ENCODE measurements around the gene NAA60.

DNA sequence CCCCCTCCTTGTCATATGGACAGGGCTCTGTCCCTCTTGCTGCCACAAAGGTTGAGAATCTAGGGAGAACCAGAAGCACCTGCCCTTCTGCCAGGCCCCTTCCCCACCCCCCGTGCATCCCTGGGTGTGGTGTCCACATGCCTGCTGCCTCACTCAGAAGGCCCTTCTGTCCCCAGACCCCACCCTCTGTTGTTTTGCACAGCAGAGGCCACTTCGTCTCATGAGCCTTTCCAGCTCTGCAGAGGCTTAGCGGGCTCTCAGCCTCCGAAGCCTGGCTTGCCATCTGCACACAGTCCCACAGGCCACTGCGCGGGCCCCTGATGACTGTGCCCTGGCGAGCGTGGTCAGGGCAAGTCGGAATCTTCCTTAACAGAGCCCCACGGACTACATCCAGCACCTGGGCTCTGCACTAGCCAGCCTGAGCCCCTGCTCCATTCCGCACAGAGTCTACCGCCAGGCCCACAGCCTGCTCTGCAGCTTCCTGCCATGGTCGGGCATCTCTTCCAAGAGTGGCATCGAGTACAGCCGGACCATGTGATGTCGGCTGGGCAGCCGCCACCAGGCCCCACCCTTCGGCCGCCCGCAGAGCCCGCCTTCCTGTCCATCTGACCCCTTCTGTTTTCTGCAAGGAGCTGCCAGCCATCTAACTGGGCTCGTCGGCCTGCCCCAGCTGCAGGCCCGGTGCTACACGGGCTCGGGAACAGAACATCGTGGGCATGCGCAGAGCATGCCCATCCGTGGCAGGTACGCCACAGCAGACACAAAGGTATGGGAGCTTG, 41.0 kb downstream of the NAA60 start:
- no peak for TF ChIP-seq EZH2phosphoT487 (IDR thresholded peaks at IDR 0.05; ENCODE audit: insufficient read depth, low read depth)
- TF ChIP-seq EZH2 (IDR thresholded peaks at IDR 0.05; ENCODE audit: insufficient read depth, poor library complexity, severe bottlenecking), result no peak
